CD4-positive, alpha-beta T cell treated with Interleukin-10 for 1 hour (primary cell): ENCODE data around the gene RMI2.

Experiments
- DNase-seq: peaks from one replicate; pipeline ENCODE4 v3.0.0-alpha.2; 2020

Gene RMI2

DNA sequence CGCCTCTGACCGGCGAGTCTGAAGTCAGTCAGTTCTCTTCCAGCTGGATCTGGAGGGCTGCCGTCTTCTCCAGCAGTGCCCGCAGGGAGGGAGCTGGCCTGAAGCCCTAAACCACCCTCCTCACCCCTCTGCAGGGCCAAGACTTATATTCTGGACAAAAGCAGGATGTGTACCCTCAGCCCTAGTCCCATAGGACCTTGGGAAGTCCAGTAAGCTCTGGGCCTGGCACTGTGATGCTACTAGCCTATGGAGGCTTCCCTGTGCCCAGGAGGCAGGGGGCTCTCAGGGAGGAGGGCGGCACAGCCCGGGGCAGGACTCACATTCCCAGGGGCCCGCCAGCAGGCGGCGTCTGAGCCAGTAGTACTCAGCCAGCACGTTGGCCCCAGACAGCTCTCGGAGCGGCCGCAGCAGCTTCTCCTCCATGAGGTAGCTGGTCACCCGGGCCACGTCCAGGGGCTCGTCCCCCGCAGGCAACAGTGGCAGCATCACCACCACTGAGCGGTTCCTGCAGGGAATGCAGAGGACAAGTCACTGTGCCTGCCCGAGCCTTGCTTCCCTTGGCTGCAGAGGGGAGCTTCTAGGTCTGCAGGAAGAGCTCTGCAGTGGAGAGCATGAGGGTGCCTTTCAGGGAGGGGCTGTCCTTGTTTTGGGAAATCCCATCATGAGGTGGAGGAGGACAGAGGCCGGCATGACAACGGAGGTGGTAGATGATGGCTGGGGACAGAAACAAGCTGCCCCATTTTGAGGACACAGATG lies 41.7 kb downstream of the RMI2 start:
- no peak for DNase-seq

GRCh38 chr16:11389083-11389482 lies 43.8 kb downstream of the RMI2 start:
- no peak for DNase-seq

DNA sequence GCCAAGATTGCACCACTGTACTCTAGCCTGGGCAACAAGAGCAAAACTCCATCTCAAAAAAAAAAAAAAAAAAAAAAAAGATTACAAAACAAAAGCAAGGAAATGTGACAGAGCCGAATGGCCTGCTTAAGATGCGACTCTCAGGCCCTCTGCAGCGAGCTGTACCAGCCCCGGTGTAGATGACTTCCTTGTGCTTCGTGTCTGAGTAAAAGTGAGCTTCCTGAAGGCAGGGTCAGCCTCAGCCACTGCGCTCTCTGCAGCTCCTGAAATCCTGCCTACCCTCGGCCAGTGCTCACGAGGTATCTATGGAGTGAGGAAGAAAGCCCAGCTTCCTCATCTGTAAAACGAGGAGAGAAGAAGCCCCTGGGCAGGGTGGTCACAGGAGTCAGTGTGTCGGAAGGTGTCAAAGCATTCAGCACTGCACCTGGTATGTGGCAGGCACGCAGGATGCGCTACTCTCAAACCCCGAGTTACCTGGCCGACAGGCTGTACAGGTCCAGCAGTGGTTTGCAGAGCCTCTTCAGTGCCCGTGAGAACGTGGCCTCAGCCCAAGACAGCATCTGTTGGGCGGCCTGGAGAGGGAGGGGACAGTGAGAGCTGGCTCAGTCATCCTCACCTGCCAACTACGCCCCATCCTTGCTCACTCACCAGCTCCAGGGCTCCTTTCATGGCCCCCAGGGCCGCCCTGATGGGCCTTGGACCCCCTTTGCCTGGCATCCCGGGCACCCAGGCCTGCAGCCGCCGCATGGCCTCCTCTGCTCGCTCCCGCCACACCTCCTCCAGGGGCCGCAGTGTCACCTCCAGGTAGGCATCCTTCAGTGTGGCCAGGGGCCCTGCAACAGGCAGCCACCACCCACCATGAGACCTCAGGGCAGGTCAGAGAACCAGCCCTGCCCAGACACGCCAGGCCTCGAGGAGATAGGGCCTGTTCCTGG lies 44.6 kb downstream of the RMI2 start:
- DNase-seq: no peak

DNA sequence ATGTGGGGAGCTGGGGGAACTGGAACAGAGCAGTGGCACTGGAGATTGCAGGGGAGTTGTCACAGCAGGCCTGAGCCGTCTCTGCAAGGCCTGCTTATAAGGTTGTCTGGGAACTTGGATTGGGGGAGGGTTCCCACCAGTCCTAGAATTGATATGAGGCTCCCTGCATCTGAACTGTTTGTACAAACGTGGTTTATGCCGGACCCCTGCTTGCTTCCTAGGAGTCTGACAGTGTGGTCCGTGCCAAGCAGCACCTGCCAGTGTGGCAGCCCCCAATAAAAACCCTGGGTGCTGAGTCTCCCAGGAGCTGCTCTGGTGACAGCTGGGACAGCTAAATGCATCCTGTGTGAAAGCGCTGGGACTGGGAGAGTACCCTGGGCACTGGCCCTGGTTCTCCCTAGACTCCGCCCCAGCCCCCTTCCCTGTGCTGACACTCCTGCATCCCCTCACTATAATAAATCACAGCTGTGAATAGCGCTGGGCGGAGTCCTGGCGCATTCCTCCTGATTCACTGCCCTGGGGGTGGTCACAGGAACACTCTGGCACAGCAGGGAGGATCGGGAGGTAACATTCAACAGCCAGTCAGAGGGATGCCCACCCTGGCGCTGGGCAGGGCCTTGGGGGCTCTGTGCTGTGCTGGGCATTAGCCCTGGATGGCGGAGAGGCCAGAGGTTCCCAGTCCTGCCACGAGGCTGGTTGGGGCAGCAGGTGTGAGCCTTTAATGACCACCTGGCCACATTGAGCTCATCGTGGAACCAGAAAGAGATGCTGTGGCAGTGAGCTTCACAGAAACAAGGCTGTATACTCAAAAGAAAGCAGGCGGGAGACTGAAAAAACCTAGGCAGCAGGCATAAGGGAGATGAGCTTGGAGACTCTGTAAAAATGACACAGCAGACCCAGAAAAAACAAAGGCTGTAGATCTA lies 45.6 kb downstream of the RMI2 start:
- DNase-seq: no peak

- no peak for DNase-seq
Observed at GRCh38 chr16:11391576-11391975, 46.3 kb downstream of the RMI2 start.

- no peak for DNase-seq
Observed at GRCh38 chr16:11392041-11392581, 46.9 kb downstream of the RMI2 start.

DNA sequence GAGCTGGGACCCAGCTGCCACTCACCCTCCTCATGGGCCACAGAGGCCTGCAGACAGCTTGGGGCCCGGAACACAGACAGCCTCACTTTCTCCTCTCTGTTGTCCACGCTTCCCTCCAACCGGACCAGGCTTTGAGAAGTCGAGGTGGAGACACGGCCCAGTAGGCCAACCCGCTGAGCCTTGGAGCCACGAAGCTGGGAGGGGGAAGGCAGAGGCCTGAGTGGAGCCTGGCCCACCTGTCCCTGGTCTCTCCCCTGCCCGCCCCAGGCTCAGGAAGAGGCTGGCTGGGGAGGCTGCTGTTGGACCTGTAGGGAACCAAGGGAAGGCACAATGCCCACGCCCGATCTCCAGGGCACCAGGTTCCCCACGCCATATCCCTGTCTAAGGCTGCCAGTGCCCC lies 48.1 kb downstream of the RMI2 start:
- no peak for DNase-seq

DNA sequence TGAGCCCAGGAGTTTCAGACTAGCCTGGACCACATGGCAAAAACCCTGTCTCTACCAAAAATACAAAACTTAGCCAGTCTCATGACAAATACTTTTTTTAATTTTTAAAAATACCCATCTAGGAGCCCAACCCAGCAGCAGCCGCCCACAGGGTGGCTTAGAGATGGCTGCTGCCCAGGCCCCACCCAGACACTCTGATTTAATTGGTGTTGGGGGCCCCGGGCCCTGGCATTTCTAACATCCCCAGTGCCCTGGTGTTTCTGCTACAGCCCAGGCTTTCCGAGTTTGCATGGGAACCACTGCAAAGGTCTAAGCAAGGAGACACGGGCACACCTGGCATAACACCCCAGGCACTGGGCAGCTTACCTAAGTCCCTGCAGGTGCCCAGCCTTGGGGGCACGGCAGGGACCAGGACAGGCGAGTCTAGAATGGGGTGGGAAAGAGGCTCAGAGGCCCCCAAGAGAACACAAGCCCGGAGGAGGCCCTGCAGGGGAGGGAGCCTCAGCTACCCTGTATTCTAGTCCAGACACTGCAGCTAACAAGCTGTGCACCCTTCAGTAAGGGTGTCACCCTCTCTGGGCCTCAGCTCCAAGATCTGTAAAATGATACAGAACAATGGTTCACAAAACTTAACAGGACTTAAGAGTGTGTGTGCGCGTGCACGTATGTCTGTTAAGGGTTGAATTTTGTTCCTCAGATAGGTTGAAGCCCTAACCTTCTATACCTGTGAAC lies 48.8 kb downstream of the RMI2 start:
- DNase-seq: no peak

DNA sequence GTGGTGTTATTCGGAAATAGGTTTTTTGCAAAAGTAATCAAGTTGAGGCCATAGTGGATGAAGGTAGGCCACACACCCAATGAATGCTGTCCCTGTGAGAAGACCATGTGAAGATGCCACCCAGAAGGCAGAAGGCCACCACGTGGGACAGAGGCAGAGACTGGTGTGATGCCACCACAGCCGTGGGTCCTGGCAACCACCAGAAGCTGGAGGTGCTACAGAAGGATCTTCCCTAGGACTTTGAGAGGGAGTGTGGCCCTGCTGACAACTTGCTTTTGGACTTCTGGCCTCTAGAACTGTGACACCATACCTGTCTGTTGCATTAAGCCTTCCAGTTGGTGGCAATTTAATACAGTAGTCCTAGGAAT lies 49.3 kb downstream of the RMI2 start:
- no peak for DNase-seq

DNA sequence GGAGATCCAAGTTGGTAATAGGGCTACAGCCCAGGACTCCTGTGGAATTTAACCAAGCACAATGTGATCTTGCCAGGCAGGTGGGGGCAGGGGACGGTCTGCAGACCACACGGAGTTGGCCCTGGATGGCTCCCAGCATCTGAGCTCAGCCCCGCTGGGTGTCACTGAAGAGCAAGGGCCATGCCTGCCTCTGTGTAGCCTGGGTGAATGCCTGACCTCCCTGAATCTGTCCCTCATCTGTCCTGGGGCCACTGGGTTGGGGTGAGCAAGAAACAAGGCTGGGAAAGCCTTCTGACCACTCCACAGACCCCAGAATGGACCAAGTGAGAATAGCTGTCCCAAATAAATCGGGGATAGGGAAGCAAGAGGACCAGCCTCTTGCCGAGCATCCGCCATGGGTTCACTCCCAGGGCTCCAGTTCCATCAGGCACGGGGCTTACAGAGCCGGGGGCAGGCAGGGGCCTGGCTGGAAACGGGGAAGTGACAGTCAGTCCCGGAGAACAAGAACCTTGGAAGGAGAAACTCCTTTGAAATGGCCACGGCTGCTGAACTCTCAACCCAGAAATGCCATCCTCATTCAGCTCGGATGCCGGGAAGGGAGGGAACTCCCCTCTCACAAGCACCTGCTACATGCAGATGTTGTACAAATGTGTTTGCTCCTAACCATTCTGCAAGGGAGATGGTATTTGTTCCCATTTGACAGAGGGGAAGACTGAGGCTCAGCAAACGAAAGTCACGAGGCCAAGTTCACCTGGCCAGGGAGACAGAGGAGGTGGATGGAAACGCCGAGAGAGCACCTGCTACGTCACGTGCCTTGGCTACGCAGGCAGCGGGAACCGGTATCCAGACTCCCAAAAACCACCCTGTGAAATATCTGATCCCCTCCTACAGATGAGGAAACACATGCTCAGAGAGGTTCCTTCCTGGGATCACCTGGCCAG lies 50.0 kb downstream of the RMI2 start:
- no peak for DNase-seq

DNA sequence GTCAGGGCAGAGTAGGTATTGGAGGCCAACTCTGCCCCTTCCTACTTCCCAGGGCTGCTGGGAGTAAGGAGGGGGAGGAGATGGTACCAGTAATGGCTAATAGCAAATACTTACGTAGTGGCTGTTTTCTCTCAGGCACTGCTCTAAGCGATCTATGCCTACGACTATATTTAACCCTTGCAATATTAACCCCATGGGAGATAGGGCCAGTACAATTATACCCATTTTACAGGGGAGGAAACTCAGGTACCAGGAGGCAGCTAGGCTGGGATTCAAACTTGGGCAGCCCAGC lies 50.6 kb downstream of the RMI2 start:
- DNase-seq: no peak

DNA sequence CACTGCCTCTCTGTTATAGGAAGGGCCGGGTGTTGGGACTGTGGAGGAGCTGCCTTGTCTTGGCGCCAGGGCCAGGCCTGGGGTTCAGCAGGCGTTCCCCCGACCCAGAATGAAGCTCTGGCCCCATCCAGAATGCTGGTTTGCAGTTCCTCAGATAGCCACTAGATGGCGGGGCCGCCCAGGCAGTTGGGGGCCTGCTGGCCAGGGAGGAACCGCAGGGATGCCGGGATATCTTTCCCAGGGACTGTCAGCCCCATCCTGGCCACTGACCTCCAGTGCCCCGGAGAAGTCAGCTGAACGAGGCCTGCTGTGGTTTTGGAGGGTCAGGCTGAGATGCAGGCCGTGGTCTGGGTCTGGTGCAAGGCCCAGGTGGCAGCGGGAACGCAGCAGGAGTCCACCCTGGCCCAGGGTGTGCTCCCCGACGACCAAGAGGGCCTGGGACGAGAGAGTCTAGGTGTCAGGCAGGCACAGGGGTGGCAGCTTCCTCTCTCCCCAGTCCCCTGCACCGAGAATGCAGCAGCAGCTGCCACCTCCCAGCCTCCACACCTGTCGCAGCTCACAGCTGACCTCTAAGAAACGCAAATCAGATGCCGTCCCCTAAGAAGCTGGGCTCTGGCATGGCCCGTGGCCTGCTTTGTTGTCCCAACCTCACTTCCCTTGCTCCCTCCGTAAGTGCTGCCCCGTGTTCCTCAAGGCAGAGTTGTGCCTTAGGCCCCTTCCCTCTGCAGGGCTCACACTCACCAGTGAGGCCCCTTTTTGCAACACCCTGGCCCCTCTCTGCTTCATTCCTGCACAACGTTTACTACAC lies 51.2 kb downstream of the RMI2 start:
- DNase-seq: peak; percentile 66

DNA sequence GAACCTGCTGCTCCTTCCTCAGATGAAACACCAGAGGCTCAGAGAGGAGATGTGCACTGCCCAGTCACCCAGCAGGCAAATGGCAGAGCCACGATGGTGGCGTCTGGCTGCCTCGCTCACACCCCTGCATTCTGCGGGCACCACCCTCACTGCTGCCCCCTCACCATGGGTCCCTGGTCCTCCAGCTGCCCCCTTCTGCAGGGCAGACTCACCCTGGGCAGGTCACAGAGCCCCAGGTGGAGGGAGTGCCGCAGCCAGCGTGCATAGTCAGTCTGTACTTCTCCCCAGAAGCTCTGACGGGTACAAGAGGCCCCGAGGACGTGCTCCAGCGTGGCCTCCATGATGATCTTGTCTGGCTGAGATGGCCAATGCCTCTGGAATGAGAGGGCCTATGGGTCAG lies 52.9 kb downstream of the RMI2 start:
- no peak for DNase-seq

DNA sequence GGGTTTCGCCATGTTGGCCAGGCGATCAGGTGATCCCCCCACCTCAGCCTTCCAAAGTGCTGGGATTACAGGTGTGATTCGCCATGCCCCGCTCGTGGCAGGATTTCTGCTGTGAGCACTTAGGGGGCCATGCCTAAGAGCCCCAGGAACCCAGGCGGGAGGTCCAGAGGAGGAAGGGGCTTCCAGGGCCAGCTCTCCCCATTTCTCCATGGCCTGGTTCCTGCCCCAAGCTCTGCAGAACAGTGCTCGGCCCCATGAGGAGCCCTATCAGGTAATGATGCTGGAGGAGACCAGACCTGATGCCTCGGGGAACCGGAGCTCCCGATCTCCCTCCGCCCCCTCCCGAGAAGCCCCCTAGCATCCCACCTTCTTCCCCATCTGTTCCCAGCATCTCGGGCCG lies 53.6 kb downstream of the RMI2 start:
- DNase-seq: no peak

DNA sequence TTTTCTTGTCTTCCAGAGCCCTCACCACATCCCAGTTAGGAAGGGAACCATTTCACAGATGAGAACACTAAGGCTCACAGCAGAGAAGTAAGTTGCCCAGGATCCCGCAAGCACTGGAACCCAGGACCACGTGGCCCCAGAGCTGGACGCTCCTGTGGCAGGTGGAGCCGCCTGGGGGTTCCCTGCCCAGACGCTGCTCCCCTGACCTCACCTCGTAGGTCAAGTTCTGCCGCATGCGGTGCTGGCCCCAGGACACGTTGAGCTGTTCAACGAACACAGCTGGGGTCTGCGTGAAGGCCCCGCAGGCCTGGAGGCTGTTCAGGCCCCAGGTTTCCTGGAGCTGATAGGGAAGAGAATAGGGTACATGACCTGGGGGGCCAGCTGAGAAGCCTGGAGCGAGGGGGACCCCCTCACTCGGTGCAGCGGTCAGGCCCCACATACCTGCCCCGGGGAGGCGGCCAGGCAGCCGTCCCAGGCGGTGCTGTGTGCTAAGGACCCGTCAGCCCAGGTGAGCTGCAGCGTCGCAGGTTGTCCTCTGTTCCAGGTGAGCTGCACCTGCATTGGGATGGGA lies 54.1 kb downstream of the RMI2 start:
- DNase-seq: no peak

DNA sequence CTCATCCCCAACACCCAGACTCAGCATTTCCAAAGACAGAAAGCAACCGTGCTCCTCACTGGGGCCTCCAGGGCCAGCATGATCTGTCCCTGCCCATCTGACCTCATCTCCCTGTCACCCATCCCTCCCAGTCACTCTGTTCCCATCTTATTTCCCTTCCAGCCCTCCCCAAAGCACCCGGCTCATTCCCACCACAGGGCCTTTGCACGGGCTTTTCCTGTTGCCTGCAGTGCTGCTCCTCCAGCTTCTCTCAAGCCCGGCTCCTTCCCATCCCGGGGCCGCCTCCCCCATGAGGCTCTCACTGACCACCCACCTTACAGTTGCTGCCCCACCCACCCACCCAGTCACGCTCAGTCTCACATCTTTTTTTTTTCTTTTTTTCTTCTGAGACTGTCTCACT lies 54.8 kb downstream of the RMI2 start:
- DNase-seq: no peak
